Measurements from ENCODE around the gene RAB24.

The RAB24 gene

GRCh38 chr5:177301503-177302165, 1.9 kb downstream of the RAB24 start:
- Histone ChIP-seq H3K9ac (ENCODE audit: low read length) (peak overlapping the region; percentile 87), H3K27me3 (ENCODE audit: low read length) (no peaks in the 10 kb centered on the region), H3K79me2 (ENCODE audit: insufficient read depth, low read length) (peaks cover 23% of the 10 kb centered on the region), H3K27ac (ENCODE audit: low read depth, low read length) (peak overlapping the region; percentile 75), H3F3A (ENCODE audit: insufficient read depth) (peaks cover 68% of the 10 kb centered on the region), H3K9me2 (replicated peaks; ENCODE audit: insufficient read depth, low read length) (no peaks in the 10 kb centered on the region), H2AFZ (ENCODE audit: low read depth, low read length, severe bottlenecking) (no peak overlapping the region), H4K20me1 (ENCODE audit: low read depth, low read length) (no peaks in the 10 kb centered on the region), H3K4me2 (ENCODE audit: low read depth, low read length, poor library complexity, severe bottlenecking) (peak overlapping the region; percentile 74), H3K4me3 (ENCODE audit: insufficient read depth, low read length, poor library complexity, severe bottlenecking) (no peak overlapping the region), H3K36me3 (ENCODE audit: low read length) (no peaks in the 10 kb centered on the region), H3K9me3 (ENCODE audit: insufficient read depth, low read length) (no peaks in the 10 kb centered on the region)
- TF ChIP-seq CTCF (IDR thresholded peaks at IDR 0.05; ENCODE audit: insufficient read depth, low read length, poor library complexity, severe bottlenecking) (no peak), EZH2phosphoT487 (conservative IDR thresholded peaks at IDR 0.05; ENCODE audit: low read length) (no peak)

- Histone ChIP-seq H2AFZ (ENCODE audit: low read depth, low read length, severe bottlenecking) (no peak overlapping the region), H4K20me1 (ENCODE audit: low read depth, low read length) (no peaks in the 10 kb centered on the region), H3K36me3 (ENCODE audit: low read length) (no peaks in the 10 kb centered on the region), H3F3A (ENCODE audit: insufficient read depth) (peaks cover 67% of the 10 kb centered on the region), H3K4me3 (ENCODE audit: insufficient read depth, low read length, poor library complexity, severe bottlenecking) (no peak overlapping the region), H3K9ac (ENCODE audit: low read length) (no peak overlapping the region), H3K9me3 (ENCODE audit: insufficient read depth, low read length) (no peaks in the 10 kb centered on the region), H3K79me2 (ENCODE audit: insufficient read depth, low read length) (peaks cover 21% of the 10 kb centered on the region), H3K27me3 (ENCODE audit: low read length) (no peaks in the 10 kb centered on the region), H3K9me2 (replicated peaks; ENCODE audit: insufficient read depth, low read length) (no peaks in the 10 kb centered on the region), H3K4me2 (ENCODE audit: low read depth, low read length, poor library complexity, severe bottlenecking) (peak overlapping the region; percentile 0), H3K27ac (ENCODE audit: low read depth, low read length) (peak overlapping the region; percentile 75)
- TF ChIP-seq EZH2phosphoT487 (conservative IDR thresholded peaks at IDR 0.05; ENCODE audit: low read length) (no peak), CTCF (IDR thresholded peaks at IDR 0.05; ENCODE audit: insufficient read depth, low read length, poor library complexity, severe bottlenecking) (no peak)
Observed at GRCh38 chr5:177300951-177301350, 2.6 kb downstream of the RAB24 start.

- H2AFZ ChIP-seq (ENCODE audit: low read depth, low read length, severe bottlenecking): no peak overlapping the region
- peaks cover 15% of the 10 kb centered on the region for H3K79me2 ChIP-seq (ENCODE audit: insufficient read depth, low read length)
- H3F3A ChIP-seq (ENCODE audit: insufficient read depth): peaks cover 61% of the 10 kb centered on the region
- H3K9ac ChIP-seq (ENCODE audit: low read length): no peak overlapping the region
- H3K4me2 ChIP-seq (ENCODE audit: low read depth, low read length, poor library complexity, severe bottlenecking): peak overlapping the region; percentile 0
- H3K9me2 ChIP-seq (replicated peaks; ENCODE audit: insufficient read depth, low read length): no peaks in the 10 kb centered on the region
- H3K27me3 ChIP-seq (ENCODE audit: low read length): no peaks in the 10 kb centered on the region
- TF ChIP-seq EZH2phosphoT487 (conservative IDR thresholded peaks at IDR 0.05; ENCODE audit: low read length): no peak
- no peak for TF ChIP-seq CTCF (IDR thresholded peaks at IDR 0.05; ENCODE audit: insufficient read depth, low read length, poor library complexity, severe bottlenecking)
- peak overlapping the region; percentile 75 for H3K27ac ChIP-seq (ENCODE audit: low read depth, low read length)
- no peaks in the 10 kb centered on the region for H4K20me1 ChIP-seq (ENCODE audit: low read depth, low read length)
- no peaks in the 10 kb centered on the region for H3K9me3 ChIP-seq (ENCODE audit: insufficient read depth, low read length)
- no peak overlapping the region for H3K4me3 ChIP-seq (ENCODE audit: insufficient read depth, low read length, poor library complexity, severe bottlenecking)
- no peaks in the 10 kb centered on the region for H3K36me3 ChIP-seq (ENCODE audit: low read length)
Observed at GRCh38 chr5:177300236-177300880, 3.2 kb downstream of the RAB24 start.

Data from SU-DHL-6 (cell line).